H9 (cell line): ENCODE measurements around the gene ERAL1. TPM values are rescaled to one million over a fixed set of nuclear protein-coding genes. Genes with fewer than 3 reads are reported as not detected.

Experiments used
- DNase-seq: peaks from one replicate; pipeline ENCODE4 v3.0.0-alpha.2; 2017
- H2AFZ ChIP-seq: one replicate; pipeline ENCODE4 v1.6.1; 2013; ENCODE audit warnings: mild to moderate bottlenecking, low read length, control low read depth, moderate library complexity
- H2AK5ac ChIP-seq: 2 replicates; pipeline ENCODE4 v1.6.1; 2013; ENCODE audit warnings: low read length, control low read depth, mixed read lengths; ENCODE audit not compliant: insufficient read length
- H2BK120ac ChIP-seq: one replicate; pipeline ENCODE4 v1.6.1; 2013; ENCODE audit warnings: low read depth, mild to moderate bottlenecking, low read length, control low read depth, inconsistent platforms; ENCODE audit not compliant: poor library complexity, severe bottlenecking
- H2BK12ac ChIP-seq: 2 replicates; pipeline ENCODE4 v1.6.1; 2013; ENCODE audit warnings: low read length, control low read depth, mixed read lengths, low read depth; ENCODE audit not compliant: insufficient read length
- H2BK15ac ChIP-seq: 2 replicates; pipeline ENCODE4 v1.6.1; 2013; ENCODE audit warnings: low read depth, low read length, control low read depth
- H2BK20ac ChIP-seq: one replicate; pipeline ENCODE4 v1.6.1; 2013; ENCODE audit warnings: low read depth, mild to moderate bottlenecking, low read length, control low read depth, inconsistent platforms; ENCODE audit not compliant: poor library complexity, severe bottlenecking
- H2BK5ac ChIP-seq: 2 replicates; pipeline ENCODE4 v1.6.1; 2013; ENCODE audit warnings: low read length, control low read depth, mixed read lengths; ENCODE audit not compliant: insufficient read length
- H3K14ac ChIP-seq: 2 replicates; pipeline ENCODE4 v1.6.1; 2013; ENCODE audit warnings: low read length, control low read depth; ENCODE audit not compliant: insufficient read depth
- H3K18ac ChIP-seq: 2 replicates; pipeline ENCODE4 v1.6.1; 2013; ENCODE audit warnings: low read depth, mild to moderate bottlenecking, mixed read lengths, low read length, control low read depth; ENCODE audit not compliant: insufficient read length
- H3K23ac ChIP-seq: 2 replicates; pipeline ENCODE4 v1.6.1; 2013; ENCODE audit warnings: low read length, control low read depth, mixed read lengths, low read depth; ENCODE audit not compliant: insufficient read length
- H3K23me2 ChIP-seq: 2 replicates; pipeline ENCODE4 v1.6.1; 2013; ENCODE audit warnings: low read depth, mild to moderate bottlenecking, mixed read lengths, low read length, control low read depth; ENCODE audit not compliant: insufficient read length, poor library complexity, severe bottlenecking
- H3K27ac ChIP-seq: 2 replicates; pipeline ENCODE4 v1.5.1; 2013; ENCODE audit warnings: low read length, control low read depth, mixed read lengths, low read depth; ENCODE audit not compliant: insufficient read length
- H3K27me3 ChIP-seq: 2 replicates; pipeline ENCODE4 v1.6.1; 2013; ENCODE audit warnings: low read length, control low read depth, inconsistent platforms; ENCODE audit not compliant: insufficient read depth
- H3K4ac ChIP-seq: 2 replicates; pipeline ENCODE4 v1.6.1; 2013; ENCODE audit warnings: low read depth, mild to moderate bottlenecking, control low read depth, inconsistent platforms, low read length, moderate library complexity
- H3K4me1 ChIP-seq: 2 replicates; pipeline ENCODE4 v1.6.1; 2013; ENCODE audit warnings: low read length, control low read depth, inconsistent platforms; ENCODE audit not compliant: insufficient read depth
- H3K4me2 ChIP-seq: 2 replicates; pipeline ENCODE4 v1.6.1; 2013; ENCODE audit warnings: low read length, control low read depth, mixed read lengths; ENCODE audit not compliant: insufficient read length, insufficient read depth
- H3K56ac ChIP-seq: 2 replicates; pipeline ENCODE4 v1.6.1; 2013; ENCODE audit warnings: low read depth, mild to moderate bottlenecking, mixed read lengths, low read length, control low read depth; ENCODE audit not compliant: insufficient read length
- H3K79me1 ChIP-seq: 2 replicates; pipeline ENCODE4 v1.6.1; 2013; ENCODE audit warnings: low read depth, mild to moderate bottlenecking, moderate library complexity, low read length, control low read depth, inconsistent platforms; ENCODE audit not compliant: insufficient read depth, poor library complexity, severe bottlenecking
- H3K79me2 ChIP-seq: 2 replicates; pipeline ENCODE4 v1.6.1; 2013; ENCODE audit warnings: low read length, control low read depth, inconsistent platforms; ENCODE audit not compliant: insufficient read depth
- H3K9ac ChIP-seq: 2 replicates; pipeline ENCODE4 v1.6.1; 2013; ENCODE audit warnings: low read length, control low read depth, mixed read lengths; ENCODE audit not compliant: insufficient read length; ENCODE audit errors: extremely low read depth
- H3K9me3 ChIP-seq: one replicate; pipeline ENCODE4 v1.6.1; 2013; ENCODE audit warnings: low read depth, low read length, inconsistent platforms; ENCODE audit not compliant: control insufficient read depth
- H3T11ph ChIP-seq: one replicate; pipeline ENCODE4 v1.6.1; 2013; ENCODE audit warnings: mild to moderate bottlenecking, low read length, control low read depth, inconsistent platforms
- H4K20me1 ChIP-seq: one replicate; pipeline ENCODE4 v1.6.1; 2013; ENCODE audit not compliant: control insufficient read depth, insufficient read length, insufficient read depth
- H4K5ac ChIP-seq: 2 replicates; pipeline ENCODE4 v1.6.1; 2013; ENCODE audit warnings: low read depth, mild to moderate bottlenecking, mixed read lengths, low read length, control low read depth; ENCODE audit not compliant: insufficient read length
- H4K8ac ChIP-seq: replicated peaks from 2 replicates; pipeline ENCODE4 v1.6.1; 2013; ENCODE audit warnings: low read length, control low read depth, mixed read lengths, low read depth; ENCODE audit not compliant: insufficient read length
- H4K91ac ChIP-seq: 2 replicates; pipeline ENCODE4 v1.6.1; 2013; ENCODE audit warnings: low read depth, mild to moderate bottlenecking, moderate library complexity, mixed read lengths, low read length, control low read depth; ENCODE audit not compliant: insufficient read length
- H3K27ac Mint-ChIP-seq, 3 experiments: 2 replicates in 2 of 3; 3 replicates in 1 of 3; pipeline ENCODE4 v1.8.0; 2020 to 2021; ENCODE audit warnings: mixed read lengths in 3 of 3, mild to moderate bottlenecking in 1 of 3, moderate library complexity in 1 of 3
- H3K27me3 Mint-ChIP-seq: 2 replicates; pipeline ENCODE4 v1.8.0; 2021; ENCODE audit warnings: low read depth, mild to moderate bottlenecking, moderate library complexity, mixed read lengths
- H3K36me3 Mint-ChIP-seq, 3 experiments: 2 replicates in 2 of 3; 3 replicates in 1 of 3; pipeline ENCODE4 v1.8.0; 2020 to 2021; ENCODE audit warnings: low read depth in 3 of 3, mixed read lengths in 3 of 3; ENCODE audit not compliant: insufficient read depth in 1 of 3
- H3K4me1 Mint-ChIP-seq, 2 experiments: 2 replicates each; pipeline ENCODE4 v1.8.0; 2020; ENCODE audit warnings: mixed read lengths in 2 of 2
- H3K4me3 Mint-ChIP-seq, 2 experiments: 2 replicates in 1 of 2; 3 replicates in 1 of 2; pipeline ENCODE4 v1.8.0; 2020 to 2021; ENCODE audit warnings: mild to moderate bottlenecking in 2 of 2, mixed read lengths in 2 of 2, moderate library complexity in 1 of 2
- H3K9me3 Mint-ChIP-seq, 2 experiments: 2 replicates in 1 of 2; 3 replicates in 1 of 2; pipeline ENCODE4 v1.8.0; 2020; ENCODE audit warnings: mild to moderate bottlenecking in 2 of 2, mixed read lengths in 2 of 2, moderate library complexity in 1 of 2
- CTCF ChIP-seq: fragments of 200-600 bp; sonication (generic); conservative IDR thresholded peaks from 3 replicates; pipeline ENCODE4 v1.8.0; 2021; ENCODE audit warnings: antibody characterized with exemption, mild to moderate bottlenecking
- WGBS: extraction: QIAGEN DNeasy Blood & Tissue Kit; methylation state at CpG from one replicate; pipeline ENCODE4 v1.1.7; 2013; ENCODE audit warnings: missing lambda C conversion rate, low lambda C conversion rate, mixed read lengths; ENCODE audit not compliant: insufficient read length; ENCODE audit errors: extremely low coverage; 5-methylcytosine and 5-hydroxymethylcytosine counted together
- total RNA-seq: library from RNA; stranded (reverse); gene quantifications from 2 replicates; pipeline ENCODE4 v1.2.1, GENCODE V29; 2021

ERAL1 gene
- total RNA-seq, 1 experiment from 2014 or later = 67.8 TPM

GRCh38 chr17:28849281-28849680, 5.5 kb upstream of the ERAL1 start:
- H3K4ac ChIP-seq = no peak overlapping the region
- no peak overlapping the region for H3K4me2 ChIP-seq
- Mint-ChIP-seq H3K9me3 (no peaks in the 10 kb centered on the region), H3K36me3 (no peaks in the 10 kb centered on the region), H3K4me3 (no peak overlapping the region), H3K27me3 (no peaks in the 10 kb centered on the region), H3K4me1 (peaks cover 2 to 5% of the 10 kb centered on the region in 2 experiments; a peak in 2 of 4 replicates), H3K27ac (peak overlapping the region in 1 of 3 experiments; percentile 51; a peak in 2 of 7 replicates)
- H3K23me2 ChIP-seq = peaks cover 1% of the 10 kb centered on the region
- no peaks in the 10 kb centered on the region for H3K27me3 ChIP-seq
- WGBS = no CpG with 5 or more reads among the region's 5 CpGs
- H3K79me2 ChIP-seq = no peaks in the 10 kb centered on the region
- no peaks in the 10 kb centered on the region; the same call in 1 of the 2 replicates for H3K4me1 ChIP-seq
- H3K9ac ChIP-seq = no peak overlapping the region
- no peak overlapping the region for H2AK5ac ChIP-seq
- no peak overlapping the region for H2BK20ac ChIP-seq
- no peak overlapping the region for H3K23ac ChIP-seq
- no peak overlapping the region for H3K14ac ChIP-seq
- no peaks in the 10 kb centered on the region for H3K79me1 ChIP-seq
- no peak overlapping the region for H2BK5ac ChIP-seq
- no peak for DNase-seq
- H4K5ac ChIP-seq = no peak overlapping the region
- H4K8ac ChIP-seq = no peak overlapping the region
- no peak overlapping the region for H3K18ac ChIP-seq
- H3K56ac ChIP-seq = no peak overlapping the region
- no peak overlapping the region for H4K91ac ChIP-seq
- no peak overlapping the region for H3K27ac ChIP-seq
- H2AFZ ChIP-seq = no peak overlapping the region
- H2BK15ac ChIP-seq = no peak overlapping the region
- H3K9me3 ChIP-seq = no peaks in the 10 kb centered on the region
- H2BK12ac ChIP-seq = no peak overlapping the region
- no peak; the same call in 2 of the 3 replicates for TF ChIP-seq CTCF
- H3T11ph ChIP-seq = no peak overlapping the region
- no peak overlapping the region for H2BK120ac ChIP-seq
- no peaks in the 10 kb centered on the region for H4K20me1 ChIP-seq
